Endothelial cell of umbilical vein (primary cell): ENCODE results near the gene SWI5. TPM values are rescaled to one million over a fixed set of nuclear protein-coding genes. Genes with fewer than 3 reads are reported as not detected.

ENCODE experiments used
- BruUV-seq: library from RNA; stranded (reverse); fragments of 400-500 nt; replicated peaks from 2 replicates; lab custom pipeline; 2021; lab: Mats Ljungman, UMichigan
- CTCF ChIA-PET: fragments of 300-600, 350-600 bp; sonication (Branson Sonifier 250); formaldehyde crosslinking; loops from one replicate; lab custom pipeline; 2021; ENCODE audit warnings: antibody characterized with exemption, inconsistent platforms; lab: Charles Lee
- POLR2A ChIA-PET: fragments of 300-600, 350-600 bp; sonication (Branson Sonifier 250); formaldehyde crosslinking; loops from one replicate; lab custom pipeline; 2021; ENCODE audit warnings: antibody characterized with exemption, inconsistent platforms; lab: Charles Lee
- DNase-seq: peaks from one replicate; pipeline ENCODE4 v3.0.0-alpha.2; 2011; ENCODE audit warnings: low read depth, low spot score
- FAIRE-seq: peaks from 2 replicates; lab custom pipeline; 2011; peaks lifted over from hg19 to GRCh38; lab: Jason Lieb, UNC
- H2AFZ ChIP-seq: 2 replicates; pipeline ENCODE4 v1.6.0; 2012; ENCODE audit warnings: low read depth, low read length, control low read depth, inconsistent platforms
- H3K27ac ChIP-seq: 2 replicates; pipeline ENCODE4 v1.5.1; 2011; ENCODE audit warnings: low read depth, mild to moderate bottlenecking, control low read depth, low read length, moderate library complexity; ENCODE audit not compliant: insufficient read depth
- H3K27me3 ChIP-seq, 2 experiments: 2 replicates each; pipeline versions ENCODE4 v1.6.0 to v1.6.1; 2011; ENCODE audit warnings: low read length in 2 of 2, mixed read lengths in 1 of 2; ENCODE audit not compliant: control insufficient read depth in 2 of 2, insufficient read depth in 2 of 2
- H3K36me3 ChIP-seq, 2 experiments: 2 replicates in 1 of 2; 3 replicates in 1 of 2; pipeline ENCODE4 v1.5.1; 2011; ENCODE audit warnings: low read length in 2 of 2, mild to moderate bottlenecking in 1 of 2, moderate library complexity in 1 of 2; ENCODE audit not compliant: control insufficient read depth in 2 of 2, insufficient read depth in 2 of 2; ENCODE audit errors: extremely low read depth in 1 of 2
- H3K4me1 ChIP-seq: 3 replicates; pipeline ENCODE4 v1.5.1; 2011; ENCODE audit warnings: mild to moderate bottlenecking, low read length; ENCODE audit not compliant: control insufficient read depth, insufficient read depth; ENCODE audit errors: extremely low read depth
- H3K4me2 ChIP-seq: 2 replicates; pipeline ENCODE4 v1.6.1; 2011; ENCODE audit warnings: low read length, control low read depth, mixed read lengths; ENCODE audit not compliant: insufficient read depth
- H3K4me3 ChIP-seq, 3 experiments: fragments of 200-600 bp in 1 of 3; sonication (generic), shearing (Covaris generic) in 1 of 3; replicated peaks in 1 of 3; 2 replicates each; pipeline ENCODE4 v1.5.1; 2011 to 2016; ENCODE audit warnings: control low read depth in 3 of 3, low read length in 3 of 3, mild to moderate bottlenecking in 2 of 3, inconsistent platforms in 1 of 3, low read depth in 1 of 3, moderate library complexity in 1 of 3; ENCODE audit not compliant: insufficient read depth in 1 of 3
- H3K79me2 ChIP-seq: 2 replicates; pipeline ENCODE4 v1.6.0; 2012; ENCODE audit warnings: low read length, inconsistent platforms; ENCODE audit not compliant: control insufficient read depth, insufficient read depth
- H3K9ac ChIP-seq: replicated peaks from 2 replicates; pipeline ENCODE3; 2011; ENCODE audit warnings: low read length, control low read depth; ENCODE audit not compliant: insufficient read depth; ENCODE audit errors: extremely low read depth
- H3K9me1 ChIP-seq: replicated peaks from 3 replicates; pipeline ENCODE4 v1.6.0; 2011; ENCODE audit warnings: mild to moderate bottlenecking, low read length; ENCODE audit not compliant: control insufficient read depth, insufficient read depth; ENCODE audit errors: extremely low read depth
- H3K9me3 ChIP-seq: replicated peaks from 2 replicates; pipeline ENCODE4 v1.5.1; 2012; ENCODE audit warnings: low read length, inconsistent platforms; ENCODE audit not compliant: control insufficient read depth, insufficient read depth
- H4K20me1 ChIP-seq: replicated peaks from 2 replicates; pipeline ENCODE3; 2011; ENCODE audit warnings: mild to moderate bottlenecking, low read length; ENCODE audit not compliant: control insufficient read depth, insufficient read depth; ENCODE audit errors: extremely low read depth
- CTCF ChIP-seq, 2 donors: IDR thresholded peaks; 1 replicate in 1 of 2; 2 replicates in 1 of 2; pipeline ENCODE4 v1.5.1; 2011; ENCODE audit warnings: low read length in 2 of 2, mild to moderate bottlenecking in 2 of 2, moderate library complexity in 2 of 2, control low read depth in 1 of 2, inconsistent platforms in 1 of 2, low read depth in 1 of 2; ENCODE audit not compliant: insufficient read depth in 1 of 2; ENCODE audit errors: extremely low read depth in 1 of 2
- EZH2 ChIP-seq: IDR thresholded peaks from 2 replicates; pipeline ENCODE4 v1.6.1; 2012; ENCODE audit warnings: borderline replicate concordance, low read depth, mild to moderate bottlenecking, moderate library complexity, low read length, inconsistent platforms; ENCODE audit not compliant: severe bottlenecking
- FOS ChIP-seq: IDR thresholded peaks from 2 replicates; pipeline ENCODE4 v1.6.1; 2011; ENCODE audit warnings: mild to moderate bottlenecking, low read length, moderate library complexity, borderline replicate concordance; ENCODE audit not compliant: insufficient read depth
- GATA2 ChIP-seq: IDR thresholded peaks from 2 replicates; pipeline ENCODE4 v1.7.0; 2011; ENCODE audit warnings: low read depth, mild to moderate bottlenecking, moderate library complexity, mixed read lengths, low read length; ENCODE audit not compliant: insufficient read length, insufficient read depth
- JUN ChIP-seq: IDR thresholded peaks from 2 replicates; pipeline ENCODE4 v1.6.1; 2011; ENCODE audit warnings: borderline replicate concordance, low read depth; ENCODE audit not compliant: insufficient read length, insufficient read depth
- MAX ChIP-seq: IDR thresholded peaks from 2 replicates; pipeline ENCODE4 v1.6.1; 2011; ENCODE audit not compliant: insufficient read depth, insufficient read length
- MYC ChIP-seq: IDR thresholded peaks from one replicate; pipeline ENCODE4 v1.6.1; 2011; ENCODE audit warnings: mild to moderate bottlenecking, low read depth, low read length
- POLR2A ChIP-seq: IDR thresholded peaks from 2 replicates; pipeline ENCODE4 v1.6.1; 2012; ENCODE audit warnings: low read depth, mild to moderate bottlenecking, control low read depth, low read length
- POLR2AphosphoS5 ChIP-seq: IDR thresholded peaks from 2 replicates; pipeline ENCODE4 v1.6.1; 2012; ENCODE audit warnings: low read depth, mild to moderate bottlenecking, control low read depth, low read length, moderate library complexity; ENCODE audit not compliant: insufficient read depth
- dilution Hi-C: fragments of 300-500 bp; cut with MboI; formaldehyde crosslinking; loops from one replicate; pipeline ENCODE4 v1.15.0; 2019; ENCODE audit warnings: low sequenced_read_pairs; ENCODE audit not compliant: extremely low pct_ligation_motif_present
- intact Hi-C: fragments of 100-400 bp; cut with micrococcal nuclease; formaldehyde crosslinking; loops from one replicate; pipeline ENCODE4 v1.10.0; 2022
- polyA plus RNA-seq, 4 experiments: library from polyadenylated mRNA; depleted of rRNA in 3 of 4; stranded (reverse) in 3 of 4; unstranded in 1 of 4; fragments of >200 nt; gene quantifications; 2 replicates each; pipeline versions ENCODE4 v1.2.1 to v1.2.3, GENCODE V29; 2011 to 2012; ENCODE audit warnings: missing spikeins in 1 of 4
- total RNA-seq: library from RNA; stranded (reverse); gene quantifications from 2 replicates; pipeline ENCODE4 v1.2.3, GENCODE V29; 2021

The SWI5 gene
- total and polyA plus RNA-seq, 2 donors (not counting 3 experiments of a cell fraction or from before 2014, with no cell fraction given) = 21.2 to 58.0 TPM

- TF ChIP-seq JUN (no peak), MYC (peak; percentile 55), POLR2A (peak; percentile 72), GATA2 (no peak), POLR2AphosphoS5 (peak; percentile 81), CTCF (IDR thresholded peaks at IDR 0.05; ENCODE audit: extremely low read depth in 1 of 2, insufficient read depth in 1 of 2, low read depth in 1 of 2, low read length in 2 of 2) (no peak), MAX (peak; percentile 82), EZH2 (no peak), FOS (peak; percentile 9)
- no peaks in the 10 kb centered on the region for H3K9me1 ChIP-seq
- peak within 1 kb of the TSS; percentile 90 for H3K4me2 ChIP-seq
- H3K9ac ChIP-seq = peak within 1 kb of the TSS; percentile 79
- peak; percentile 96 for FAIRE-seq
- H3K9me3 ChIP-seq = no peaks in the 10 kb centered on the region
- peak within 1 kb of the TSS; percentile 83 to 92 (median 83) for H3K4me3 ChIP-seq
- peak within 1 kb of the TSS; percentile 56 for H3K27ac ChIP-seq
- H3K27me3 ChIP-seq = no peaks in the 10 kb centered on the region
- H3K79me2 ChIP-seq = peaks cover 25% of the 10 kb centered on the region
- peaks cover 12% of the 10 kb centered on the region for H3K4me1 ChIP-seq
- H2AFZ ChIP-seq = peak within 1 kb of the TSS; percentile 82
- ChIA-PET CTCF (no interaction called here), POLR2A (no interaction called here)
- peak; percentile 95 for DNase-seq
- H4K20me1 ChIP-seq = no peaks in the 10 kb centered on the region
- dilution Hi-C loops = no loop called here
- H3K36me3 ChIP-seq = peaks cover 3 to 11% of the 10 kb centered on the region in 2 experiments
- TSS peak; percentile 54 for BruUV-seq
- intact Hi-C loops = loop anchor here (1.0 to 2.0 kb wide), 6 partner anchors 15 to 48 kb away; partner anchors contain the start of genes SLC27A4 and URM1
These were observed 46.5 kb downstream of the SWI5 start, which contains the start of the genes COQ4 and TRUB2 for GRCh38 chr9:128322404-128323211. Gene COQ4, plus strand, starts transcription at chr9:128322839. Its CDS starts 20 bp downstream, at chr9:128322859. Gene TRUB2, minus strand, starts transcription at chr9:128322447. Its CDS starts 39 bp downstream, at chr9:128322408.
